IMR-90 (cell line): ENCODE results near the gene CIITA. TPM values are rescaled to one million over a fixed set of nuclear protein-coding genes. Genes with fewer than 3 reads are reported as not detected.

Experiments
- ATAC-seq: fragments of 200-7000 bp; cut with Tn5 transposase; 2 replicates; pipeline ENCODE4 v1.9.1; 2020; ENCODE audit warnings: low read depth, mild to moderate bottlenecking, moderate library complexity
- BruUV-seq: library from RNA; stranded (reverse); fragments of 400-500 nt; replicated peaks from 2 replicates; lab custom pipeline; 2021; lab: Mats Ljungman, UMichigan
- CTCF ChIA-PET: fragments of 300-600 bp; formaldehyde crosslinking; extraction: SDS; loops from one replicate; lab custom pipeline; 2021; ENCODE audit warnings: antibody characterized with exemption; lab: Yijun Ruan, JAX
- POLR2A ChIA-PET: fragments of 300-600 bp; sonication (Branson Sonifier 250); formaldehyde crosslinking; loops from one replicate; lab custom pipeline; 2022; ENCODE audit warnings: antibody characterized with exemption; ENCODE audit not compliant: unreplicated experiment; lab: Charles Lee
- DNase-seq: peaks from one replicate; pipeline ENCODE4 v3.0.0; 2013
- H2AFZ ChIP-seq: replicated peaks from 2 replicates; pipeline ENCODE3; 2013; ENCODE audit warnings: low read length, mild to moderate bottlenecking; ENCODE audit not compliant: poor library complexity
- H2AK5ac ChIP-seq: 2 replicates; pipeline ENCODE4 v1.6.1; 2013; ENCODE audit warnings: low read depth, low read length, inconsistent platforms
- H2AK9ac ChIP-seq: replicated peaks from 2 replicates; pipeline ENCODE3; 2013; ENCODE audit warnings: mild to moderate bottlenecking, low read depth, low read length, moderate library complexity; ENCODE audit not compliant: poor library complexity
- H2BK120ac ChIP-seq: 2 replicates; pipeline ENCODE4 v1.6.1; 2013; ENCODE audit warnings: low read depth, low read length, inconsistent platforms
- H2BK15ac ChIP-seq: 3 replicates; pipeline ENCODE4 v1.6.1; 2013; ENCODE audit warnings: low read depth, low read length, inconsistent platforms
- H2BK20ac ChIP-seq: 2 replicates; pipeline ENCODE4 v1.6.1; 2013; ENCODE audit warnings: low read depth, mild to moderate bottlenecking, inconsistent platforms, low read length, moderate library complexity
- H2BK5ac ChIP-seq: 2 replicates; pipeline ENCODE4 v1.6.1; 2013; ENCODE audit warnings: mild to moderate bottlenecking, low read depth, low read length, inconsistent platforms; ENCODE audit not compliant: poor library complexity, severe bottlenecking
- H3K14ac ChIP-seq: replicated peaks from 2 replicates; pipeline ENCODE4 v1.6.1; 2013; ENCODE audit warnings: low read depth, low read length, inconsistent platforms
- H3K18ac ChIP-seq: 2 replicates; pipeline ENCODE4 v1.6.1; 2013; ENCODE audit warnings: low read depth, low read length, control low read depth
- H3K23ac ChIP-seq: 2 replicates; pipeline ENCODE4 v1.6.1; 2013; ENCODE audit warnings: low read depth, low read length, inconsistent platforms
- H3K27ac ChIP-seq: 2 replicates; pipeline ENCODE4 v1.5.1; 2013; ENCODE audit warnings: mild to moderate bottlenecking, control low read depth, low read length; ENCODE audit not compliant: insufficient read depth
- H3K27me3 ChIP-seq: 2 replicates; pipeline ENCODE4 v1.6.1; 2013; ENCODE audit warnings: low read length; ENCODE audit not compliant: control insufficient read depth, insufficient read depth
- H3K36me3 ChIP-seq: 2 replicates; pipeline ENCODE4 v1.6.1; 2013; ENCODE audit warnings: low read length, mixed read lengths; ENCODE audit not compliant: control insufficient read depth, insufficient read depth
- H3K4ac ChIP-seq: 2 replicates; pipeline ENCODE4 v1.6.1; 2013; ENCODE audit warnings: low read depth, low read length, inconsistent platforms
- H3K4me1 ChIP-seq: 2 replicates; pipeline ENCODE4 v1.6.1; 2013; ENCODE audit warnings: low read length, mixed read lengths; ENCODE audit not compliant: control insufficient read depth, insufficient read depth
- H3K4me2 ChIP-seq: 2 replicates; pipeline ENCODE4 v1.6.1; 2013; ENCODE audit warnings: low read depth, mild to moderate bottlenecking, control low read depth, low read length, moderate library complexity
- H3K4me3 ChIP-seq: 2 replicates; pipeline ENCODE4 v1.5.1; 2013; ENCODE audit warnings: low read depth, mild to moderate bottlenecking, control low read depth, low read length, moderate library complexity; ENCODE audit not compliant: insufficient read depth
- H3K56ac ChIP-seq: 2 replicates; pipeline ENCODE4 v1.6.1; 2013; ENCODE audit warnings: low read length, inconsistent platforms; ENCODE audit not compliant: insufficient read depth; ENCODE audit errors: extremely low read depth
- H3K79me1 ChIP-seq, 2 experiments: 2 replicates each; pipeline ENCODE4 v1.6.1; 2013; ENCODE audit warnings: low read length in 2 of 2, inconsistent platforms in 1 of 2, low read depth in 1 of 2
- H3K9ac ChIP-seq: 2 replicates; pipeline ENCODE4 v1.6.1; 2013; ENCODE audit warnings: low read depth, low read length, control low read depth
- H3K9me1 ChIP-seq: 2 replicates; pipeline ENCODE4 v1.6.1; 2013; ENCODE audit warnings: low read length, inconsistent platforms; ENCODE audit not compliant: insufficient read depth
- H3K9me3 ChIP-seq: 2 replicates; pipeline ENCODE4 v1.6.1; 2013; ENCODE audit warnings: low read length; ENCODE audit not compliant: control insufficient read depth, insufficient read depth
- H4K20me1 ChIP-seq: 2 replicates; pipeline ENCODE4 v1.6.1; 2013; ENCODE audit warnings: low read length, inconsistent platforms; ENCODE audit not compliant: insufficient read depth
- H4K5ac ChIP-seq: 2 replicates; pipeline ENCODE4 v1.6.1; 2013; ENCODE audit warnings: mild to moderate bottlenecking, low read depth, low read length, control low read depth
- H4K8ac ChIP-seq, 2 experiments: 2 replicates each; pipeline ENCODE4 v1.6.1; 2013; ENCODE audit warnings: low read depth in 2 of 2, low read length in 2 of 2, control low read depth in 1 of 2, inconsistent platforms in 1 of 2
- H4K91ac ChIP-seq: 2 replicates; pipeline ENCODE4 v1.6.1; 2013; ENCODE audit warnings: low read depth, low read length, inconsistent platforms; ENCODE audit not compliant: insufficient read depth
- CEBPB ChIP-seq: IDR thresholded peaks from 2 replicates; pipeline ENCODE4 v1.6.1; 2012; ENCODE audit warnings: low read depth, low read length, improper control_type of control experiment
- FOS ChIP-seq: fragments of 150-350 bp; IDR thresholded peaks from 2 replicates; pipeline ENCODE4 v1.6.1; 2016; ENCODE audit warnings: low read depth, low read length
- MAFK ChIP-seq: IDR thresholded peaks from 2 replicates; pipeline ENCODE4 v1.6.1; 2012; ENCODE audit warnings: low read depth, low read length, improper control_type of control experiment
- NFE2L2 ChIP-seq: fragments of 150-350 bp; IDR thresholded peaks from 2 replicates; pipeline ENCODE4 v1.6.1; 2016; ENCODE audit warnings: low read depth, mild to moderate bottlenecking, low read length
- SMC3 ChIP-seq: fragments of 150-350 bp; IDR thresholded peaks from 2 replicates; pipeline ENCODE4 v1.6.1; 2016; ENCODE audit warnings: low read depth, mild to moderate bottlenecking, antibody characterized with exemption, low read length, moderate library complexity
- WGBS, 2 experiments: methylation state at CpG; one replicate each; pipeline versions ENCODE4 v1.1.5 to v1.1.7; 2013; ENCODE audit warnings: missing lambda C conversion rate in 2 of 2; ENCODE audit not compliant: insufficient read length in 1 of 2; ENCODE audit errors: extremely low coverage in 2 of 2; 5-methylcytosine and 5-hydroxymethylcytosine counted together
- dilution Hi-C: fragments of 300-500 bp; cut with HindIII; formaldehyde crosslinking; loops from one replicate; pipeline ENCODE4 v1.14.3; 2018; ENCODE audit warnings: low sequenced_read_pairs; ENCODE audit not compliant: unreplicated experiment
- in situ Hi-C: fragments of 300-500 bp; cut with MboI; formaldehyde crosslinking; loops from 3 replicates; pipeline ENCODE4 v1.14.3; 2019; ENCODE audit warnings: low sequenced_read_pairs, inconsistent platforms, mixed read lengths
- intact Hi-C: fragments of 100-400 bp; cut with micrococcal nuclease; formaldehyde crosslinking; loops from 2 replicates; pipeline ENCODE4 v1.10.0; 2022
- polyA plus RNA-seq, 3 experiments: library from polyadenylated mRNA; depleted of rRNA; stranded (reverse); fragments of >200 nt; gene quantifications; 2 replicates each; pipeline ENCODE4 v1.2.3, GENCODE V29; 2012; ENCODE audit warnings: low replicate concordance in 1 of 3
- total RNA-seq: library from RNA; depleted of rRNA; stranded (reverse); fragments of >200 nt; gene quantifications from 2 replicates; pipeline ENCODE4 v1.2.3, GENCODE V29; 2012

CIITA gene
- total and polyA plus RNA-seq, 2 of the 4 experiments (the other 2 are of a cell fraction) = 0.10 TPM; not detected in 1

GRCh38 chr16:10959161-10959560, 82.2 kb downstream of the CIITA start:
- Histone ChIP-seq H2AFZ (no peak overlapping the region), H3K4ac (0 out of 2 replicates have a peak overlapping the region, but pooled peaks have one; percentile 74), H2BK15ac (no peak overlapping the region), H3K27me3 (no peaks in the 10 kb centered on the region), H3K9ac (no peak overlapping the region), H3K79me1 (peaks cover 20 to 74% of the 10 kb centered on the region in 2 experiments), H2BK5ac (peak overlapping the region; percentile 33), H2AK5ac (no peak overlapping the region), H4K5ac (no peak overlapping the region), H3K56ac (no peak overlapping the region), H3K9me1 (peaks cover 23% of the 10 kb centered on the region), H3K18ac (no peak overlapping the region), H3K14ac (no peak overlapping the region), H3K4me2 (no peak overlapping the region; the same call in 1 of the 2 replicates), H4K8ac (no peak overlapping the region), H3K4me1 (peaks cover 30% of the 10 kb centered on the region), H3K4me3 (no peak overlapping the region), H3K36me3 (peaks cover 12% of the 10 kb centered on the region), H3K27ac (peak overlapping the region; percentile 31; the same call in 1 of the 2 replicates), H3K23ac (no peak overlapping the region), H2AK9ac (no peak overlapping the region), H2BK120ac (no peak overlapping the region), H2BK20ac (no peak overlapping the region), H3K9me3 (no peaks in the 10 kb centered on the region), H4K91ac (no peak overlapping the region), H4K20me1 (peaks cover 10% of the 10 kb centered on the region)
- no CpG with 5 or more reads among the region's 5 CpGs for WGBS, 2 experiments
- ATAC-seq (peak; percentile 7; the same call in 1 of the 2 replicates), DNase-seq (peak; percentile 82)
- dilution Hi-C loops = no loop called here
- peak; percentile 31; the same call in 1 of the 2 replicates for TF ChIP-seq FOS
- no peak for TF ChIP-seq CEBPB
- TF ChIP-seq NFE2L2 = peak; percentile 34; the same call in 1 of the 2 replicates
- no peak for TF ChIP-seq SMC3
- TF ChIP-seq MAFK = peak; percentile 7; the same call in 1 of the 2 replicates
- no TSS peak for BruUV-seq
- intact Hi-C loops = no loop called here
- ChIA-PET POLR2A (no interaction called here), CTCF (interaction anchor here (0.6 to 1.0 kb wide), 2 partner anchors 296 to 761 kb away, joined by 3 to 4 read pairs; no protein-coding TSS in a partner anchor)
- in situ Hi-C loops = loop anchor here (25.0 kb wide), 2 partner anchors 578 to 853 kb away; a partner anchor contains a TSS
